WTC11 (cell line): Measurements from ENCODE around the gene ISOC2. TPM values are rescaled to one million over a fixed set of nuclear protein-coding genes. Genes with fewer than 3 reads are reported as not detected.

Experiments
- ATAC-seq: fragments of 200-7000 bp; cut with Tn5 transposase; 2 replicates; pipeline ENCODE4 v1.10.0; 2021; ENCODE audit warnings: mild to moderate bottlenecking, moderate library complexity
- CTCF ChIA-PET: fragments of 300-600 bp; sonication (Branson Sonifier 250); formaldehyde crosslinking; loops from one replicate; lab custom pipeline; 2021; ENCODE audit warnings: antibody characterized with exemption; lab: Charles Lee
- POLR2A ChIA-PET: fragments of 350-600 bp; sonication (Branson Sonifier 250); formaldehyde crosslinking; loops from one replicate; lab custom pipeline; 2021; ENCODE audit warnings: antibody characterized with exemption; lab: Charles Lee
- DNase-seq: peaks from one replicate; pipeline ENCODE4 v3.0.0; 2021; ENCODE audit warnings: low spot score
- H3K27ac Mint-ChIP-seq: 2 replicates; pipeline ENCODE4 v1.8.0; 2021; ENCODE audit warnings: mixed read lengths
- H3K27me3 Mint-ChIP-seq: 2 replicates; pipeline ENCODE4 v1.8.0; 2021; ENCODE audit warnings: low read depth, mild to moderate bottlenecking, moderate library complexity, mixed read lengths
- H3K36me3 Mint-ChIP-seq: 2 replicates; pipeline ENCODE4 v1.8.0; 2021; ENCODE audit warnings: mixed read lengths
- H3K4me1 Mint-ChIP-seq: 2 replicates; pipeline ENCODE4 v1.8.0; 2022; ENCODE audit warnings: mixed read lengths
- H3K4me3 Mint-ChIP-seq: 2 replicates; pipeline ENCODE4 v1.8.0; 2021; ENCODE audit warnings: mild to moderate bottlenecking, moderate library complexity, mixed read lengths
- H3K9me3 Mint-ChIP-seq: 2 replicates; pipeline ENCODE4 v1.8.0; 2021; ENCODE audit warnings: mixed read lengths
- EMX1 ChIP-seq: fragments of 250-450 bp; sonication (Bioruptor Pico); IDR thresholded peaks from 2 replicates; pipeline ENCODE4 v1.8.0; 2021; ENCODE audit warnings: mild to moderate bottlenecking
- HMGA2 ChIP-seq: fragments of 250-450 bp; sonication (Bioruptor Pico); IDR thresholded peaks from 2 replicates; pipeline ENCODE4 v1.4.0; 2021; ENCODE audit warnings: mild to moderate bottlenecking, moderate library complexity
- IRF2 ChIP-seq: sonication (generic); formaldehyde crosslinking; IDR thresholded peaks from 2 replicates; pipeline ENCODE4 v1.8.0; 2022; ENCODE audit warnings: low read depth, missing genetic modification reagents, borderline replicate concordance
- MYBL2 ChIP-seq: sonication (generic); formaldehyde crosslinking; IDR thresholded peaks from 2 replicates; pipeline ENCODE4 v1.8.1; 2023; ENCODE audit warnings: mild to moderate bottlenecking, moderate library complexity, missing genetic modification reagents
- NR1H2 ChIP-seq: sonication (generic); formaldehyde crosslinking; IDR thresholded peaks from 2 replicates; pipeline ENCODE4 v1.9.0; 2021; ENCODE audit warnings: mild to moderate bottlenecking, moderate library complexity, missing genetic modification reagents
- SMAD3 ChIP-seq: sonication (generic); formaldehyde crosslinking; IDR thresholded peaks from 2 replicates; pipeline ENCODE4 v1.8.0; 2022; ENCODE audit warnings: missing genetic modification reagents, mild to moderate bottlenecking, borderline replicate concordance
- SMAD4 ChIP-seq: sonication (generic); formaldehyde crosslinking; IDR thresholded peaks from 2 replicates; pipeline ENCODE4 v1.8.0; 2022; ENCODE audit warnings: mild to moderate bottlenecking, missing genetic modification reagents
- SOX15 ChIP-seq: fragments of 250-450 bp; sonication (Bioruptor Pico); IDR thresholded peaks from 2 replicates; pipeline ENCODE4 v1.9.0; 2021; ENCODE audit warnings: mild to moderate bottlenecking
- TEAD4 ChIP-seq: sonication (generic); formaldehyde crosslinking; IDR thresholded peaks from 2 replicates; pipeline ENCODE4 v1.8.0; 2022; ENCODE audit warnings: mild to moderate bottlenecking, missing genetic modification reagents
- ZBTB21 ChIP-seq: sonication (generic); formaldehyde crosslinking; IDR thresholded peaks from 2 replicates; pipeline ENCODE4 v1.8.1; 2023; ENCODE audit warnings: mild to moderate bottlenecking, missing genetic modification reagents, borderline replicate concordance
- ZNF121 ChIP-seq: sonication (generic); formaldehyde crosslinking; IDR thresholded peaks from 2 replicates; pipeline ENCODE4 v1.8.0; 2023; ENCODE audit warnings: missing genetic modification reagents
- ZNF219 ChIP-seq: sonication (generic); formaldehyde crosslinking; IDR thresholded peaks from 2 replicates; pipeline ENCODE4 v1.8.0; 2023; ENCODE audit warnings: missing genetic modification reagents, mild to moderate bottlenecking, borderline replicate concordance
- ZNF317 ChIP-seq: sonication (generic); formaldehyde crosslinking; IDR thresholded peaks from 2 replicates; pipeline ENCODE4 v1.8.1; 2023; ENCODE audit warnings: low read depth, mild to moderate bottlenecking, moderate library complexity, missing genetic modification reagents, borderline replicate concordance
- total RNA-seq: library from RNA; stranded (reverse); gene quantifications from 3 replicates; pipeline ENCODE4 v1.2.3, GENCODE V29; 2021
- TF ChIP-seq, protein P1 (sequence below): sonication (generic); formaldehyde crosslinking; IDR thresholded peaks from 2 replicates; pipeline ENCODE4 v1.8.0; 2023; ENCODE audit warnings: mild to moderate bottlenecking, missing genetic modification reagents
- TF ChIP-seq, protein P2 (sequence below): sonication (generic); formaldehyde crosslinking; IDR thresholded peaks from 2 replicates; pipeline ENCODE4 v1.8.0; 2023; ENCODE audit warnings: missing genetic modification reagents
- TF ChIP-seq, protein P3 (sequence below): sonication (generic); formaldehyde crosslinking; IDR thresholded peaks from 2 replicates; pipeline ENCODE4 v1.8.1; 2022; ENCODE audit warnings: low read depth, missing genetic modification reagents, borderline replicate concordance
- TF ChIP-seq, protein P4 (sequence below): sonication (generic); formaldehyde crosslinking; IDR thresholded peaks from 2 replicates; pipeline ENCODE4 v1.8.0; 2022; ENCODE audit warnings: mild to moderate bottlenecking, missing genetic modification reagents
- TF ChIP-seq, protein P5 (sequence below): sonication (generic); formaldehyde crosslinking; IDR thresholded peaks from 2 replicates; pipeline ENCODE4 v1.8.1; 2023; ENCODE audit warnings: mild to moderate bottlenecking, missing genetic modification reagents
- TF ChIP-seq, protein P6 (sequence below): sonication (generic); formaldehyde crosslinking; IDR thresholded peaks from 2 replicates; pipeline ENCODE4 v1.8.0; 2022; ENCODE audit warnings: mild to moderate bottlenecking, missing genetic modification reagents
- TF ChIP-seq, protein P7 (sequence below): sonication (generic); formaldehyde crosslinking; IDR thresholded peaks from 2 replicates; pipeline ENCODE4 v1.8.0; 2022; ENCODE audit warnings: mild to moderate bottlenecking, missing genetic modification reagents
- TF ChIP-seq, protein P8 (sequence below): sonication (generic); formaldehyde crosslinking; IDR thresholded peaks from 2 replicates; pipeline ENCODE4 v1.8.0; 2022; ENCODE audit warnings: missing genetic modification reagents

The ISOC2 gene
- total RNA-seq, 1 experiment from 2014 or later = 96.3 TPM

DNA sequence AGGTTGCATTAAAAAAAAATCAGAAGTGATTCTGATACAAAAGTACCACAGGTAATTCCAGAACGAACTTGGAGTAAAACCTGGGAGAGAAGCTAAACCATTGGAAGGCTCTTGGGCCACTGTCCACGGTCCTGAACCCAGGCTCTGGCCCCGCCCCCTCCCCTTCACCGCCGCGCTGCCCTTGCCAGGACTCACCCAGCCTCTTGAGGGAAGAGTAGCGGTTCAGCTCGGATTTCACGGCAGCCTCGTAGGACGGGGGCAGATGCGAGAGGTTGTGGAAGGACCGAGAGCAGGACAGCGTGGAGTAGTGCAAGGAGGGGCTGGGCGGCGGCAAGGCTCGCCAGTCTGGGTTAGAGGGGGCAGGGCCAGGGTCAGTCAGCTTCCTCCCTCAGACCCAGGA is 24.0 kb downstream of the ISOC2 start:
- ATAC-seq (peak; percentile 73), DNase-seq (peak; percentile 85)
- H3K27ac Mint-ChIP-seq = no peak overlapping the region
- H3K36me3 Mint-ChIP-seq = no peaks in the 10 kb centered on the region
- POLR2A ChIA-PET = interaction anchor here (1.0 to 1.4 kb wide), 3 partner anchors 30 to 162 kb away, joined by 3 to 5 read pairs (median 4); partner anchors contain the start of genes FIZ1 and UBE2S
- H3K4me1 Mint-ChIP-seq = peaks cover 15% of the 10 kb centered on the region
- peaks cover 3% of the 10 kb centered on the region; the same call in 1 of the 2 replicates for H3K9me3 Mint-ChIP-seq
- CTCF ChIA-PET = interaction anchor here (0.5 to 1.7 kb wide), 18 partner anchors 14 to 296 kb away, joined by 3 to 13 read pairs (median 4); partner anchors contain the start of genes DNAAF3, ISOC2 and ZNF784
- H3K27me3 Mint-ChIP-seq = peaks cover 13% of the 10 kb centered on the region
- H3K4me3 Mint-ChIP-seq = no peak overlapping the region
- TF ChIP-seq, protein P1, sequence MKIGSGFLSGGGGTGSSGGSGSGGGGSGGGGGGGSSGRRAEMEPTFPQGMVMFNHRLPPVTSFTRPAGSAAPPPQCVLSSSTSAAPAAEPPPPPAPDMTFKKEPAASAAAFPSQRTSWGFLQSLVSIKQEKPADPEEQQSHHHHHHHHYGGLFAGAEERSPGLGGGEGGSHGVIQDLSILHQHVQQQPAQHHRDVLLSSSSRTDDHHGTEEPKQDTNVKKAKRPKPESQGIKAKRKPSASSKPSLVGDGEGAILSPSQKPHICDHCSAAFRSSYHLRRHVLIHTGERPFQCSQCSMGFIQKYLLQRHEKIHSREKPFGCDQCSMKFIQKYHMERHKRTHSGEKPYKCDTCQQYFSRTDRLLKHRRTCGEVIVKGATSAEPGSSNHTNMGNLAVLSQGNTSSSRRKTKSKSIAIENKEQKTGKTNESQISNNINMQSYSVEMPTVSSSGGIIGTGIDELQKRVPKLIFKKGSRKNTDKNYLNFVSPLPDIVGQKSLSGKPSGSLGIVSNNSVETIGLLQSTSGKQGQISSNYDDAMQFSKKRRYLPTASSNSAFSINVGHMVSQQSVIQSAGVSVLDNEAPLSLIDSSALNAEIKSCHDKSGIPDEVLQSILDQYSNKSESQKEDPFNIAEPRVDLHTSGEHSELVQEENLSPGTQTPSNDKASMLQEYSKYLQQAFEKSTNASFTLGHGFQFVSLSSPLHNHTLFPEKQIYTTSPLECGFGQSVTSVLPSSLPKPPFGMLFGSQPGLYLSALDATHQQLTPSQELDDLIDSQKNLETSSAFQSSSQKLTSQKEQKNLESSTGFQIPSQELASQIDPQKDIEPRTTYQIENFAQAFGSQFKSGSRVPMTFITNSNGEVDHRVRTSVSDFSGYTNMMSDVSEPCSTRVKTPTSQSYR (CRISPR knock-in tag) = peak; percentile 83
- TF ChIP-seq MYBL2 (CRISPR knock-in tag) (peak; percentile 59; the same call in 1 of the 2 replicates), SMAD4 (CRISPR knock-in tag) (peak; percentile 78), ZNF317 (no peak), NR1H2 (no peak), ZBTB21 (no peak), ZNF121 (peak; percentile 40; the same call in 1 of the 2 replicates), IRF2 (no peak), TEAD4 (CRISPR knock-in tag) (peak; percentile 84; the same call in 1 of the 2 replicates), SMAD3 (CRISPR knock-in tag) (no peak; the same call in 1 of the 2 replicates), EMX1 (no peak), SOX15 (CRISPR knock-in tag) (no peak), ZNF219 (CRISPR knock-in tag) (no peak), HMGA2 (no peak)
- TF ChIP-seq, protein P2, sequence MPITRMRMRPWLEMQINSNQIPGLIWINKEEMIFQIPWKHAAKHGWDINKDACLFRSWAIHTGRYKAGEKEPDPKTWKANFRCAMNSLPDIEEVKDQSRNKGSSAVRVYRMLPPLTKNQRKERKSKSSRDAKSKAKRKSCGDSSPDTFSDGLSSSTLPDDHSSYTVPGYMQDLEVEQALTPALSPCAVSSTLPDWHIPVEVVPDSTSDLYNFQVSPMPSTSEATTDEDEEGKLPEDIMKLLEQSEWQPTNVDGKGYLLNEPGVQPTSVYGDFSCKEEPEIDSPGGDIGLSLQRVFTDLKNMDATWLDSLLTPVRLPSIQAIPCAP (CRISPR knock-in tag) = 0 out of 2 replicates have a peak, but pooled peaks have one; percentile 61
- TF ChIP-seq, protein P3, sequence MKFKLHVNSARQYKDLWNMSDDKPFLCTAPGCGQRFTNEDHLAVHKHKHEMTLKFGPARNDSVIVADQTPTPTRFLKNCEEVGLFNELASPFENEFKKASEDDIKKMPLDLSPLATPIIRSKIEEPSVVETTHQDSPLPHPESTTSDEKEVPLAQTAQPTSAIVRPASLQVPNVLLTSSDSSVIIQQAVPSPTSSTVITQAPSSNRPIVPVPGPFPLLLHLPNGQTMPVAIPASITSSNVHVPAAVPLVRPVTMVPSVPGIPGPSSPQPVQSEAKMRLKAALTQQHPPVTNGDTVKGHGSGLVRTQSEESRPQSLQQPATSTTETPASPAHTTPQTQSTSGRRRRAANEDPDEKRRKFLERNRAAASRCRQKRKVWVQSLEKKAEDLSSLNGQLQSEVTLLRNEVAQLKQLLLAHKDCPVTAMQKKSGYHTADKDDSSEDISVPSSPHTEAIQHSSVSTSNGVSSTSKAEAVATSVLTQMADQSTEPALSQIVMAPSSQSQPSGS (CRISPR knock-in tag) = 0 out of 2 replicates have a peak, but pooled peaks have one; percentile 43
- TF ChIP-seq, protein P4, sequence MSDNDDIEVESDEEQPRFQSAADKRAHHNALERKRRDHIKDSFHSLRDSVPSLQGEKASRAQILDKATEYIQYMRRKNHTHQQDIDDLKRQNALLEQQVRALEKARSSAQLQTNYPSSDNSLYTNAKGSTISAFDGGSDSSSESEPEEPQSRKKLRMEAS (CRISPR knock-in tag) = peak; percentile 55; the same call in 1 of the 2 replicates
- TF ChIP-seq, protein P5, sequence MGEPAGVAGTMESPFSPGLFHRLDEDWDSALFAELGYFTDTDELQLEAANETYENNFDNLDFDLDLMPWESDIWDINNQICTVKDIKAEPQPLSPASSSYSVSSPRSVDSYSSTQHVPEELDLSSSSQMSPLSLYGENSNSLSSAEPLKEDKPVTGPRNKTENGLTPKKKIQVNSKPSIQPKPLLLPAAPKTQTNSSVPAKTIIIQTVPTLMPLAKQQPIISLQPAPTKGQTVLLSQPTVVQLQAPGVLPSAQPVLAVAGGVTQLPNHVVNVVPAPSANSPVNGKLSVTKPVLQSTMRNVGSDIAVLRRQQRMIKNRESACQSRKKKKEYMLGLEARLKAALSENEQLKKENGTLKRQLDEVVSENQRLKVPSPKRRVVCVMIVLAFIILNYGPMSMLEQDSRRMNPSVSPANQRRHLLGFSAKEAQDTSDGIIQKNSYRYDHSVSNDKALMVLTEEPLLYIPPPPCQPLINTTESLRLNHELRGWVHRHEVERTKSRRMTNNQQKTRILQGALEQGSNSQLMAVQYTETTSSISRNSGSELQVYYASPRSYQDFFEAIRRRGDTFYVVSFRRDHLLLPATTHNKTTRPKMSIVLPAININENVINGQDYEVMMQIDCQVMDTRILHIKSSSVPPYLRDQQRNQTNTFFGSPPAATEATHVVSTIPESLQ (CRISPR knock-in tag) = no peak
- TF ChIP-seq, protein P6, sequence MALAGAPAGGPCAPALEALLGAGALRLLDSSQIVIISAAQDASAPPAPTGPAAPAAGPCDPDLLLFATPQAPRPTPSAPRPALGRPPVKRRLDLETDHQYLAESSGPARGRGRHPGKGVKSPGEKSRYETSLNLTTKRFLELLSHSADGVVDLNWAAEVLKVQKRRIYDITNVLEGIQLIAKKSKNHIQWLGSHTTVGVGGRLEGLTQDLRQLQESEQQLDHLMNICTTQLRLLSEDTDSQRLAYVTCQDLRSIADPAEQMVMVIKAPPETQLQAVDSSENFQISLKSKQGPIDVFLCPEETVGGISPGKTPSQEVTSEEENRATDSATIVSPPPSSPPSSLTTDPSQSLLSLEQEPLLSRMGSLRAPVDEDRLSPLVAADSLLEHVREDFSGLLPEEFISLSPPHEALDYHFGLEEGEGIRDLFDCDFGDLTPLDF (CRISPR knock-in tag) = no peak
- TF ChIP-seq, protein P7, sequence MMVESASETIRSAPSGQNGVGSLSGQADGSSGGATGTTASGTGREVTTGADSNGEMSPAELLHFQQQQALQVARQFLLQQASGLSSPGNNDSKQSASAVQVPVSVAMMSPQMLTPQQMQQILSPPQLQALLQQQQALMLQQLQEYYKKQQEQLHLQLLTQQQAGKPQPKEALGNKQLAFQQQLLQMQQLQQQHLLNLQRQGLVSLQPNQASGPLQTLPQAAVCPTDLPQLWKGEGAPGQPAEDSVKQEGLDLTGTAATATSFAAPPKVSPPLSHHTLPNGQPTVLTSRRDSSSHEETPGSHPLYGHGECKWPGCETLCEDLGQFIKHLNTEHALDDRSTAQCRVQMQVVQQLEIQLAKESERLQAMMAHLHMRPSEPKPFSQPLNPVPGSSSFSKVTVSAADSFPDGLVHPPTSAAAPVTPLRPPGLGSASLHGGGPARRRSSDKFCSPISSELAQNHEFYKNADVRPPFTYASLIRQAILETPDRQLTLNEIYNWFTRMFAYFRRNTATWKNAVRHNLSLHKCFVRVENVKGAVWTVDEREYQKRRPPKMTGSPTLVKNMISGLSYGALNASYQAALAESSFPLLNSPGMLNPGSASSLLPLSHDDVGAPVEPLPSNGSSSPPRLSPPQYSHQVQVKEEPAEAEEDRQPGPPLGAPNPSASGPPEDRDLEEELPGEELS = peak; percentile 97
- TF ChIP-seq, protein P8, sequence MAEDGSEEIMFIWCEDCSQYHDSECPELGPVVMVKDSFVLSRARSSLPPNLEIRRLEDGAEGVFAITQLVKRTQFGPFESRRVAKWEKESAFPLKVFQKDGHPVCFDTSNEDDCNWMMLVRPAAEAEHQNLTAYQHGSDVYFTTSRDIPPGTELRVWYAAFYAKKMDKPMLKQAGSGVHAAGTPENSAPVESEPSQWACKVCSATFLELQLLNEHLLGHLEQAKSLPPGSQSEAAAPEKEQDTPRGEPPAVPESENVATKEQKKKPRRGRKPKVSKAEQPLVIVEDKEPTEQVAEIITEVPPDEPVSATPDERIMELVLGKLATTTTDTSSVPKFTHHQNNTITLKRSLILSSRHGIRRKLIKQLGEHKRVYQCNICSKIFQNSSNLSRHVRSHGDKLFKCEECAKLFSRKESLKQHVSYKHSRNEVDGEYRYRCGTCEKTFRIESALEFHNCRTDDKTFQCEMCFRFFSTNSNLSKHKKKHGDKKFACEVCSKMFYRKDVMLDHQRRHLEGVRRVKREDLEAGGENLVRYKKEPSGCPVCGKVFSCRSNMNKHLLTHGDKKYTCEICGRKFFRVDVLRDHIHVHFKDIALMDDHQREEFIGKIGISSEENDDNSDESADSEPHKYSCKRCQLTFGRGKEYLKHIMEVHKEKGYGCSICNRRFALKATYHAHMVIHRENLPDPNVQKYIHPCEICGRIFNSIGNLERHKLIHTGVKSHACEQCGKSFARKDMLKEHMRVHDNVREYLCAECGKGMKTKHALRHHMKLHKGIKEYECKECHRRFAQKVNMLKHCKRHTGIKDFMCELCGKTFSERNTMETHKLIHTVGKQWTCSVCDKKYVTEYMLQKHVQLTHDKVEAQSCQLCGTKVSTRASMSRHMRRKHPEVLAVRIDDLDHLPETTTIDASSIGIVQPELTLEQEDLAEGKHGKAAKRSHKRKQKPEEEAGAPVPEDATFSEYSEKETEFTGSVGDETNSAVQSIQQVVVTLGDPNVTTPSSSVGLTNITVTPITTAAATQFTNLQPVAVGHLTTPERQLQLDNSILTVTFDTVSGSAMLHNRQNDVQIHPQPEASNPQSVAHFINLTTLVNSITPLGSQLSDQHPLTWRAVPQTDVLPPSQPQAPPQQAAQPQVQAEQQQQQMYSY (CRISPR knock-in tag) = 0 out of 2 replicates have a peak, but pooled peaks have one; percentile 36
